ENCODE measurements around the gene DXO. TPM values are rescaled to one million over a fixed set of nuclear protein-coding genes. Genes with fewer than 3 reads are reported as not detected.

The DXO gene
- polyA plus RNA-seq, 1 donor (not counting 4 experiments of a cell fraction or from before 2014, with no cell fraction given), result 7.0 TPM

DNA sequence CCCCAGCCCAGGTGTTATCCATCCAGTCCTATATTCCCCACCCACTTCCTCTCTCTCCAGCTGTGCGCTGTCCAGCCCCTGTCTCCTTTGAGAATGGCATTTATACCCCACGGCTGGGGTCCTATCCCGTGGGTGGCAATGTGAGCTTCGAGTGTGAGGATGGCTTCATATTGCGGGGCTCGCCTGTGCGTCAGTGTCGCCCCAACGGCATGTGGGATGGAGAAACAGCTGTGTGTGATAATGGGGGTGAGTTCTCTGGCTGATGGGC, 43.3 kb downstream of the DXO start:
- Histone ChIP-seq H3K27ac (ENCODE audit: control insufficient read depth, insufficient read depth, low read length) (no peak overlapping the region), H3K27me3 (ENCODE audit: control insufficient read depth, extremely low read depth, insufficient read depth, low read length) (peaks cover 11% of the 10 kb centered on the region), H3K4me3 (ENCODE audit: control insufficient read depth in 2 of 3, extremely low read depth in 1 of 3, insufficient read depth in 2 of 3, low read depth in 1 of 3, low read length in 3 of 3) (no peak overlapping the region), H3K9ac (ENCODE audit: control insufficient read depth, extremely low read depth, insufficient read depth, low read length) (no peak overlapping the region), H4K20me1 (ENCODE audit: control insufficient read depth, extremely low read depth, insufficient read depth, low read length) (no peaks in the 10 kb centered on the region), H3K4me1 (ENCODE audit: control insufficient read depth, extremely low read depth, insufficient read depth, low read length) (no peaks in the 10 kb centered on the region), H3K79me2 (ENCODE audit: control insufficient read depth, insufficient read depth, low read length) (no peaks in the 10 kb centered on the region), H3K36me3 (ENCODE audit: control insufficient read depth in 2 of 2, extremely low read depth in 1 of 2, insufficient read depth in 2 of 2, low read length in 2 of 2) (no peaks in the 10 kb centered on the region), H2AFZ (ENCODE audit: control insufficient read depth, low read length) (no peak overlapping the region), H3K9me1 (ENCODE audit: control insufficient read depth, extremely low read depth, insufficient read depth, low read length) (no peaks in the 10 kb centered on the region), H3K9me3 (ENCODE audit: control insufficient read depth, low read depth, low read length) (no peaks in the 10 kb centered on the region), H3K4me2 (ENCODE audit: control insufficient read depth, extremely low read depth, insufficient read depth, low read depth, low read length) (no peak overlapping the region)
- TF ChIP-seq EZH2 (IDR thresholded peaks at IDR 0.05; ENCODE audit: low read length), result no peak
- TF ChIP-seq, protein P1, sequence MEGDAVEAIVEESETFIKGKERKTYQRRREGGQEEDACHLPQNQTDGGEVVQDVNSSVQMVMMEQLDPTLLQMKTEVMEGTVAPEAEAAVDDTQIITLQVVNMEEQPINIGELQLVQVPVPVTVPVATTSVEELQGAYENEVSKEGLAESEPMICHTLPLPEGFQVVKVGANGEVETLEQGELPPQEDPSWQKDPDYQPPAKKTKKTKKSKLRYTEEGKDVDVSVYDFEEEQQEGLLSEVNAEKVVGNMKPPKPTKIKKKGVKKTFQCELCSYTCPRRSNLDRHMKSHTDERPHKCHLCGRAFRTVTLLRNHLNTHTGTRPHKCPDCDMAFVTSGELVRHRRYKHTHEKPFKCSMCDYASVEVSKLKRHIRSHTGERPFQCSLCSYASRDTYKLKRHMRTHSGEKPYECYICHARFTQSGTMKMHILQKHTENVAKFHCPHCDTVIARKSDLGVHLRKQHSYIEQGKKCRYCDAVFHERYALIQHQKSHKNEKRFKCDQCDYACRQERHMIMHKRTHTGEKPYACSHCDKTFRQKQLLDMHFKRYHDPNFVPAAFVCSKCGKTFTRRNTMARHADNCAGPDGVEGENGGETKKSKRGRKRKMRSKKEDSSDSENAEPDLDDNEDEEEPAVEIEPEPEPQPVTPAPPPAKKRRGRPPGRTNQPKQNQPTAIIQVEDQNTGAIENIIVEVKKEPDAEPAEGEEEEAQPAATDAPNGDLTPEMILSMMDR (optimal IDR thresholded peaks at IDR 0.05 in 1 of 3, IDR thresholded peaks at IDR 0.05 in 1 of 3, conservative IDR thresholded peaks at IDR 0.05 in 1 of 3; ENCODE audit: extremely low read depth in 1 of 3, insufficient read depth in 2 of 3, low read length in 3 of 3), result no peak
- FAIRE-seq (no peak), DNase-seq (ENCODE audit: low read depth, low spot score) (no peak)
- dilution Hi-C loops (cut with MboI; ENCODE audit: extremely low pct_ligation_motif_present, low sequenced_read_pairs), result no loop called here

GRCh38 chr6:31927863-31928671, 43.9 kb downstream of the DXO start:
- Histone ChIP-seq H3K4me2 (ENCODE audit: control insufficient read depth, extremely low read depth, insufficient read depth, low read depth, low read length) (no peak overlapping the region), H3K27me3 (ENCODE audit: control insufficient read depth, extremely low read depth, insufficient read depth, low read length) (peaks cover 7% of the 10 kb centered on the region), H3K4me3 (ENCODE audit: control insufficient read depth in 2 of 3, extremely low read depth in 1 of 3, insufficient read depth in 2 of 3, low read depth in 1 of 3, low read length in 3 of 3) (no peak overlapping the region), H3K79me2 (ENCODE audit: control insufficient read depth, insufficient read depth, low read length) (no peaks in the 10 kb centered on the region), H3K9me1 (ENCODE audit: control insufficient read depth, extremely low read depth, insufficient read depth, low read length) (no peaks in the 10 kb centered on the region), H3K9me3 (ENCODE audit: control insufficient read depth, low read depth, low read length) (no peaks in the 10 kb centered on the region), H3K27ac (ENCODE audit: control insufficient read depth, insufficient read depth, low read length) (no peak overlapping the region), H3K36me3 (ENCODE audit: control insufficient read depth in 2 of 2, extremely low read depth in 1 of 2, insufficient read depth in 2 of 2, low read length in 2 of 2) (no peaks in the 10 kb centered on the region), H2AFZ (ENCODE audit: control insufficient read depth, low read length) (no peak overlapping the region), H3K4me1 (ENCODE audit: control insufficient read depth, extremely low read depth, insufficient read depth, low read length) (no peaks in the 10 kb centered on the region), H4K20me1 (ENCODE audit: control insufficient read depth, extremely low read depth, insufficient read depth, low read length) (no peaks in the 10 kb centered on the region), H3K9ac (ENCODE audit: control insufficient read depth, extremely low read depth, insufficient read depth, low read length) (no peak overlapping the region)
- dilution Hi-C loops (cut with MboI; ENCODE audit: extremely low pct_ligation_motif_present, low sequenced_read_pairs), result no loop called here
- no peak for FAIRE-seq
- no peak for TF ChIP-seq EZH2 (IDR thresholded peaks at IDR 0.05; ENCODE audit: low read length)
- TF ChIP-seq, protein P1 (optimal IDR thresholded peaks at IDR 0.05 in 1 of 3, IDR thresholded peaks at IDR 0.05 in 1 of 3, conservative IDR thresholded peaks at IDR 0.05 in 1 of 3; ENCODE audit: extremely low read depth in 1 of 3, insufficient read depth in 2 of 3, low read length in 3 of 3), result no peak
- DNase-seq (ENCODE audit: low read depth, low spot score), result no peak

Data from keratinocyte (primary cell).